ENCODE measurements around the gene POU2F3.

Gene POU2F3

DNA sequence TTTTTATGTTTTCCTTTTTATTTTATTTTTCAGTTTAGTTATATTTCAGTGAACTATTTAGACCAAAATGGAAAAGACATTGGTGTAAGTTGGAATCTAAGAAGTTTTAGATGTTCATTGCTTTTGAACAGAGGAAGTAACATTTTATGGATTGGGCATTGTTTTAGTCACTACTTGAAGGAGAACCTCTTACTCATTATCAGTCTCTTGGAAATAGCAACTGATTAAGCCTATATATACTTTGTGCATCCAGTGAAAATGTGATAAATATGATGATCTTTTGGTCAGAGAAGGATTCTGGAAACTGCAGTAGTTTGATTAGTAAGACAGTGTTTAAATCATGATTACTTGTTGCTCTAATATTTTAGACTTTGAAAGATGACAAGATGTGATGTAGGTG, 110.7 kb downstream of the POU2F3 start:
- DNase-seq = no peak

GRCh38 chr11:120352405-120352804, 112.5 kb downstream of the POU2F3 start:
- no peak for DNase-seq

DNA sequence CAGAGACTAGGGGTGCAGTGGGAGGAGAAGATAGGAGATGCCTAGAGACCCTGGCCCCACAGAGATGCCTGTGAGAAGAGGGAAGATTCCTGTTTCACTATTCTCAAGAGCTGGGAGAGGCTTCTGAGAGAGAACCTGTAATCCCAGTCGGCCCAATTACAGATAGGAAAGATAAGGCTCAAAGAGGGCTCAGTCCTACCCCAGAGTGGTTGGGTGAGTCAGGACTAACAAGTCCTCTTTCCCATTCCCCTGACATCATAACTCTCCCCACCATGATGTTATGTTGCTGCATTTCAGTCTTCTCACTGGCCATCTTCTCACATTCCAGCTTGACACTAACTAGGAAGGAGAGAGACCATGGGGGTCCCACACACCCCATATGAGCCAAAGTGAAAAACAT, 114.1 kb downstream of the POU2F3 start:
- DNase-seq = no peak

DNA sequence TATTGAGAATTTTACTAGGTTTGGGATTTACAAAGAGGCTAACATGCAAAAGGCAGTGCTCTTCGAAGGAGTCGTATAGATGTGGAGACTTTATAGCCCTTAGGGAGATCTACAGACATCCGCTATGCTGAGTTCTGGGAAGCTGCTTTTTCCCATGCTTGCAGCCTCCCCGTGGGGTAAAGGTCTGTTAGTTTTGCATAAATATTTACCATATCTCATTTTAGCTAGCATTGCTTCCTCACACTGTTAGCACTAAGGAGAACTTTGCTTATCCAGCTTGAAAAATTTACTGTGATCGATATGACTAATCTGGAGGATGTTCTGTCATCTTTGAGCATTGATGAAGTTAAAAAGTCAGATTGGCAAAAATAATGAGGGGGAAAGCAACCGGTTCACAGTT, 114.8 kb downstream of the POU2F3 start:
- DNase-seq = no peak

DNA sequence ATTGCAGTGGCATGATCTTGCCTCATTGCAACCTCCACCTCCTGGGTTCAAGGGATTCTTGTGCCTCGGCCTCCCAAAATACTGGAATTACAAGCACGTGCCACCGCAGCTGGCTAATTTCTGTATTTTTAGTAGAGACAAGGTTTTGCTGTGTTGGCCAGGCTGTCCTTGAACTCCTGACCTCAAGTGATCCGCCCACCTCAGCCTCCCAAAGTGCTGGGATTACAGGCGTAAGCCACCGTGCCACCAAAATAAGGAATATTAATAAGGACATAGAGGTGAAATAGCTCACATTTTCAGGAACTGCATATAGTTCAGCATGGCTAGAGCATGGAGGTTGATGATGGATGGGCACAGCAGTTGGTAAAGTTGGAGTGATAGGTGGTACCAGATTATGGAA, 117.7 kb downstream of the POU2F3 start:
- DNase-seq = no peak

DNA sequence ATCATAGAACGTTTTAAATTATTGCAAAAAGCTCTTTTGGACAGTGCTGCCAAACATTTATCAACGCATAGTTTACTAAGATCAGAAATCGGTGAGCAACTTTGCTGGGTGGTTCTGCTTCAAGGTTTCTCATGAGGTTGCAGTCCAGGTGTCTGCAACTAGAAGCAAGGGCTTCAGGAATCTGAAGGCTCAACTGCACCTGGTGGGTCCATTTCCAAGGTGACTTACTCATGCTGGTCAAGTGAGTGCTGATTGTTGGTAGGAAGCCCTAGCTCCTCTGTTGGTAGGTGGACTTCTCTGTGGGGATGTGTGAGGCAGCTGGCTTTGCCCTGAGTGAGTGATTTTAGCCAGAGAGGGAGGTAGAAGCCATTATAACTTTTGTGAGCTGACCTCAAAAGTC, 118.8 kb downstream of the POU2F3 start:
- no peak for DNase-seq

- DNase-seq = no peak
These were observed 123.5 kb downstream of the POU2F3 start for GRCh38 chr11:120363436-120363835.

- no peak for DNase-seq
These were observed 125.6 kb downstream of the POU2F3 start for GRCh38 chr11:120365512-120365911.
